ENCODE data around the gene TENM3. TPM values are rescaled to one million over a fixed set of nuclear protein-coding genes. Genes with fewer than 3 reads are reported as not detected.

The TENM3 gene
- total RNA-seq, 1 donor from 2014 or later, result 40.4 TPM

DNA sequence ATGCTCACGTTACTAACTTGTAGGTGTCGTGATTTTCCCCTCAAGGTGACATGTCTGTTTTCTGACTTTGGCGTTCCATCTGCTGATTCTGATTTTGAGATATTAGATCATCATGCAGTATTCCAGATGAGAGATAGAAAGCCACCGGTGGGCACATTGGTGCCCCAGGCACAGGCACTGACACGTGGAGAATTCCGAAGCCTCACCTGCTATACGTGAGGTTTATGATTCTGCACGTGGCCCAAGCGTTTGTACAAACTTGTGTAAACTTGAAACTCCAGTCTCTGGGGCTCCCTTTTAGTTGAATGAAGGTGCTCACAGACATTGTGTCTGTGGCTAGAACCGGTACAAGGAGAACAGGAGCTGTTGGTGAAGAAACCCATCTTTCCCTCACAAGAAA, 81.1 kb downstream of the TENM3 start:
- peaks cover 3% of the 10 kb centered on the region for H3K9me3 Mint-ChIP-seq (ENCODE audit: low read depth)
- H3K27ac Mint-ChIP-seq, result no peak overlapping the region
- H3K4me3 Mint-ChIP-seq (ENCODE audit: low read depth), result no peak overlapping the region
- H3K4me1 Mint-ChIP-seq (ENCODE audit: low read depth), result no peaks in the 10 kb centered on the region
- H3K27me3 Mint-ChIP-seq, result no peaks in the 10 kb centered on the region
- no peak for DNase-seq (ENCODE audit: low spot score, unreplicated experiment)
- TF ChIP-seq, protein P1, sequence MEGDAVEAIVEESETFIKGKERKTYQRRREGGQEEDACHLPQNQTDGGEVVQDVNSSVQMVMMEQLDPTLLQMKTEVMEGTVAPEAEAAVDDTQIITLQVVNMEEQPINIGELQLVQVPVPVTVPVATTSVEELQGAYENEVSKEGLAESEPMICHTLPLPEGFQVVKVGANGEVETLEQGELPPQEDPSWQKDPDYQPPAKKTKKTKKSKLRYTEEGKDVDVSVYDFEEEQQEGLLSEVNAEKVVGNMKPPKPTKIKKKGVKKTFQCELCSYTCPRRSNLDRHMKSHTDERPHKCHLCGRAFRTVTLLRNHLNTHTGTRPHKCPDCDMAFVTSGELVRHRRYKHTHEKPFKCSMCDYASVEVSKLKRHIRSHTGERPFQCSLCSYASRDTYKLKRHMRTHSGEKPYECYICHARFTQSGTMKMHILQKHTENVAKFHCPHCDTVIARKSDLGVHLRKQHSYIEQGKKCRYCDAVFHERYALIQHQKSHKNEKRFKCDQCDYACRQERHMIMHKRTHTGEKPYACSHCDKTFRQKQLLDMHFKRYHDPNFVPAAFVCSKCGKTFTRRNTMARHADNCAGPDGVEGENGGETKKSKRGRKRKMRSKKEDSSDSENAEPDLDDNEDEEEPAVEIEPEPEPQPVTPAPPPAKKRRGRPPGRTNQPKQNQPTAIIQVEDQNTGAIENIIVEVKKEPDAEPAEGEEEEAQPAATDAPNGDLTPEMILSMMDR (IDR thresholded peaks at IDR 0.05; ENCODE audit: unreplicated experiment), result no peak
- peaks cover 1% of the 10 kb centered on the region for H3K36me3 Mint-ChIP-seq (ENCODE audit: insufficient read depth)

DNA sequence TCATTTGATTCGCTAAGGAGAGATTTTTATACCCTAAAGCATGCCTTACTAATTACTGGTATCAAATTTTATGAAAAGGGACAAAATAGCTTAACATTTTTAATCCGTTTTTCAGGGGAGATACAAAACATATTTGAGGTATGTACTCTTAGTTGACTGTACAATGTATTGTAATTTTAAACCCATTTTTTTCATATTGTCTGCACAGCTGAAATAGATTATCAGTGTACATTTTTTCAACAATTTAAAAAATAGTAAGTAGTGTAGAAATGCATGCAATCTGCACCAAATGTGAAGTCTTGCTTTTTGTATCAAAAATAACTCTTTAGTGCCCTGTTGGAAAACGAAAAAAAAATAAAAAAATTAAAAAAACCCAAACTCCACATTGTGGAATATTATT, 82.2 kb downstream of the TENM3 start:
- Mint-ChIP-seq H3K9me3 (ENCODE audit: low read depth) (peaks cover 3% of the 10 kb centered on the region), H3K36me3 (ENCODE audit: insufficient read depth) (peaks cover 1% of the 10 kb centered on the region), H3K27ac (no peak overlapping the region), H3K27me3 (no peaks in the 10 kb centered on the region), H3K4me1 (ENCODE audit: low read depth) (no peaks in the 10 kb centered on the region), H3K4me3 (ENCODE audit: low read depth) (no peak overlapping the region)
- TF ChIP-seq, protein P1 (IDR thresholded peaks at IDR 0.05; ENCODE audit: unreplicated experiment), result no peak
- no peak for DNase-seq (ENCODE audit: low spot score, unreplicated experiment)

DNA sequence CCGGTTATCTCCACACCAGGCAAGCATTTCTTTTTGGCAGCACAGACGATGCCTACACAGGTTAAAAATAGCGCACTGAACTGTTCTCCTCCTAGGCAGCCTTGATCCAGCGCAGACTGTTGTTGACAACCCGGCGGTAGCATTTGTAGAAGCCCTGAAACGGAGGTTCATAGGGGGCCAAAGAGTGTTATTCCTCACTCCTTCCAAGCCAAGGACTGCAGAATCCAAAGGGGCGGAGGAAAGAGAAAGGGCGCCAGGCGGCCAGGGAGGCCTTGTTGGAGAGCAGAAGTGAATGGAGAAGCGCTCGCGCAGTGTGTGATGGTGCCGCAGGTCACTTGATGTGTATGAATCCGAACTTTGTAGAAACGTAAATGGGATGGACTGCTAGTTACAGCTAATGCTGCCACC, 82.7 kb downstream of the TENM3 start:
- H3K4me3 Mint-ChIP-seq (ENCODE audit: low read depth), result no peak overlapping the region
- peaks cover 3% of the 10 kb centered on the region for H3K9me3 Mint-ChIP-seq (ENCODE audit: low read depth)
- H3K27ac Mint-ChIP-seq, result no peak overlapping the region
- no peaks in the 10 kb centered on the region for H3K4me1 Mint-ChIP-seq (ENCODE audit: low read depth)
- TF ChIP-seq, protein P1 (IDR thresholded peaks at IDR 0.05; ENCODE audit: unreplicated experiment), result no peak
- no peak for DNase-seq (ENCODE audit: low spot score, unreplicated experiment)
- H3K27me3 Mint-ChIP-seq, result no peaks in the 10 kb centered on the region
- peaks cover 1% of the 10 kb centered on the region for H3K36me3 Mint-ChIP-seq (ENCODE audit: insufficient read depth)

DNA sequence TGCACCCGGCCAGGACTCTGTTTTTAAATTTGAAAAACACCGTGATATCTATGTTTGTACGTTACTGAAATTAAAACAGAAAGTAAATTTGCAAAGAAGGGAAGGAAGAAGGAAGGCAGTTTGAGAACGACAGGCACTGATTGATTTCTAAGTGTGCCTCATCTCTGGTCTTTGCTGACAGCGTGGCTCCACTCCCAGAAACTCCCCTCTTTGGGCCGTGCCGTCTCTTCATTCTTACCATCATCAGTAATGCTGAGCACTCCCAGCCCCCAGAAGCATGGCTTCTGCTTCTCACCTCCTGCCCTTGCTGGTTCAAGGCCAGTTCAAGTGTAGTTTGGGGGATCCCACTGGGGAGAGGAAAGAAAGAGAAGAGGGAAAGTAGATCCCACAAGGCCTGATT, 85.3 kb downstream of the TENM3 start:
- H3K4me3 Mint-ChIP-seq (ENCODE audit: low read depth), result no peak overlapping the region
- H3K27me3 Mint-ChIP-seq, result no peaks in the 10 kb centered on the region
- H3K4me1 Mint-ChIP-seq (ENCODE audit: low read depth), result no peaks in the 10 kb centered on the region
- peaks cover 1% of the 10 kb centered on the region for H3K36me3 Mint-ChIP-seq (ENCODE audit: insufficient read depth)
- no peak for DNase-seq (ENCODE audit: low spot score, unreplicated experiment)
- H3K9me3 Mint-ChIP-seq (ENCODE audit: low read depth), result no peaks in the 10 kb centered on the region
- TF ChIP-seq, protein P1 (IDR thresholded peaks at IDR 0.05; ENCODE audit: unreplicated experiment), result no peak
- H3K27ac Mint-ChIP-seq, result no peak overlapping the region

DNA sequence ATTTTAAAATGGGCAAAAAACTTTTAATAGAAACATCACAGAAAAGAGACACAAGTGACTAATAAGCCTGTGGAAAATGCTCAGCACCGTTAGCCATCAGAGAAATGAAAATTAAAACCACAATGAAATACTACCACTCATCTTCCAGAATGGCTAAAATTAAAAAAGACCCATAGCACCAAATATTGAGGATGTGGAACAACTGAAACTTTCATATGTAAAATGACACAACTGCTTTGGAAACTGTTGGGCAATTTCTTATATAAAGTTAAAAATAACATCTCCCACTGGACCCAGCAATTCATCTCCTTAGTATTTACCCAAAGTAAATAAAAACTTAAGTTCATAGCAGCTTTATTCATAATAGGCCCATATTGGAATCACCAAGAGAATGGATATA, 94.2 kb downstream of the TENM3 start:
- Mint-ChIP-seq H3K9me3 (ENCODE audit: low read depth) (no peaks in the 10 kb centered on the region), H3K4me3 (ENCODE audit: low read depth) (no peak overlapping the region), H3K4me1 (ENCODE audit: low read depth) (peaks cover 4% of the 10 kb centered on the region), H3K27me3 (no peaks in the 10 kb centered on the region), H3K27ac (no peak overlapping the region), H3K36me3 (ENCODE audit: insufficient read depth) (no peaks in the 10 kb centered on the region)
- TF ChIP-seq, protein P1 (IDR thresholded peaks at IDR 0.05; ENCODE audit: unreplicated experiment), result no peak
- DNase-seq (ENCODE audit: low spot score, unreplicated experiment), result no peak

Measured in progenitor cell of endocrine pancreas (in vitro differentiated cells).